Endodermal cell (in vitro differentiated cells): Measurements from ENCODE around the gene RETSAT. TPM values are rescaled to one million over a fixed set of nuclear protein-coding genes. Genes with fewer than 3 reads are reported as not detected.
"Not testable (repeated sequence)": the region's sequence is repeated elsewhere in the genome, so short reads cannot be mapped to it uniquely, and the experiment has no call there.

ENCODE experiments used
- DNase-seq: peaks from one replicate; pipeline ENCODE4 v3.0.0-alpha.2; 2017
- H3K27ac ChIP-seq: 2 replicates; pipeline ENCODE4 v1.5.1; 2013; ENCODE audit warnings: mild to moderate bottlenecking, low read depth, low read length, moderate library complexity
- H3K27me3 ChIP-seq: 2 replicates; pipeline ENCODE4 v1.6.1; 2013; ENCODE audit warnings: mild to moderate bottlenecking, low read length, moderate library complexity; ENCODE audit not compliant: insufficient read depth, control insufficient read depth, poor library complexity, severe bottlenecking
- H3K36me3 ChIP-seq: 2 replicates; pipeline ENCODE4 v1.7.0; 2013; ENCODE audit warnings: mild to moderate bottlenecking, low read length, moderate library complexity; ENCODE audit not compliant: control insufficient read depth, insufficient read depth
- H3K4me1 ChIP-seq: one replicate; pipeline ENCODE4 v1.7.0; 2013; ENCODE audit warnings: low read length; ENCODE audit not compliant: control insufficient read depth, insufficient read depth
- H3K4me3 ChIP-seq: 2 replicates; pipeline ENCODE4 v1.5.1; 2013; ENCODE audit warnings: mild to moderate bottlenecking, low read length, moderate library complexity
- H3K9ac ChIP-seq: 2 replicates; pipeline ENCODE4 v1.6.1; 2013; ENCODE audit warnings: mild to moderate bottlenecking, low read length, moderate library complexity; ENCODE audit not compliant: poor library complexity, severe bottlenecking; ENCODE audit errors: extremely low read depth
- H3K9me3 ChIP-seq: 2 replicates; pipeline ENCODE4 v1.6.1; 2013; ENCODE audit warnings: mild to moderate bottlenecking, low read length, moderate library complexity; ENCODE audit not compliant: control insufficient read depth
- H3K27ac Mint-ChIP-seq: 2 replicates; pipeline ENCODE4 v1.8.0; 2020; ENCODE audit warnings: mixed read lengths
- H3K27me3 Mint-ChIP-seq: 2 replicates; pipeline ENCODE4 v1.8.0; 2021; ENCODE audit warnings: mild to moderate bottlenecking, mixed read lengths; ENCODE audit not compliant: insufficient read depth
- H3K36me3 Mint-ChIP-seq: 2 replicates; pipeline ENCODE4 v1.8.0; 2020; ENCODE audit warnings: low read depth, mixed read lengths
- H3K4me1 Mint-ChIP-seq: 2 replicates; pipeline ENCODE4 v1.8.0; 2020; ENCODE audit warnings: mixed read lengths
- H3K4me3 Mint-ChIP-seq: 2 replicates; pipeline ENCODE4 v1.8.0; 2020; ENCODE audit warnings: mild to moderate bottlenecking, moderate library complexity, mixed read lengths
- H3K9me3 Mint-ChIP-seq: 2 replicates; pipeline ENCODE4 v1.8.0; 2020; ENCODE audit warnings: mild to moderate bottlenecking, mixed read lengths
- WGBS, 2 experiments: methylation state at CpG; one replicate each; pipeline versions ENCODE4 v1.1.5 to v1.1.7; 2013; ENCODE audit warnings: missing lambda C conversion rate in 2 of 2, mixed read lengths in 1 of 2; ENCODE audit not compliant: insufficient coverage in 1 of 2, insufficient read length in 1 of 2; 5-methylcytosine and 5-hydroxymethylcytosine counted together
- total RNA-seq, 2 donors: library from RNA; stranded (reverse); fragmentation: NEBNext Ultra II Directional in 1 of 2; extraction: Animal tissue kit (Norgen Biotek cat#: 25700) in 1 of 2; gene quantifications; 2 replicates in 1 of 2; 3 replicates in 1 of 2; pipeline ENCODE4 v1.2.1, GENCODE V29; 2021
- TF ChIP-seq, protein P1 (sequence below): fragments of 200-600 bp; sonication (generic); conservative IDR thresholded peaks from 2 replicates; pipeline ENCODE4 v1.5.0; 2021; ENCODE audit warnings: antibody characterized with exemption, mild to moderate bottlenecking

The RETSAT gene
- total RNA-seq, 2 donors from 2014 or later = 12.7 to 19.7 TPM

DNA sequence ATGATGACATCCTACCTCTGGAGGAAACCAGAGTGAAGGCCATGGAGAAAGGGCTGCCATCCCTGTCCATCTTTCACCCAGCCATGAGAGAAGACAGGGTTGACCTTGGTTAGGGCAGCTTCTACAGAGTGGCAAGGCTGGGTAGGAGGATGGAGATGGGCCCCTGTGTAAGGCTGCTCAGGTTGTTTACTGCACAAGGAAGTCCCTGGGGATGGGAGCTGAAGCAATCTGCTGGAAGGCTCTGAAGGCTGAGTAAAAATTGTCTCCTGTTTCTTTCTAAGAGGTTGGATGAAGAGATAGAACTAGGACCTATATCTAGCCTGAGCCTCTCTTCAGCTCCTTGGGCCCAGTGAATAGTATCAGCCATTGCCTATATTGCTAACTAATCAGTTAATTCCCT, 14.6 kb upstream of the RETSAT start:
- Mint-ChIP-seq H3K36me3 (peaks cover 13% of the 10 kb centered on the region), H3K4me3 (no peak overlapping the region), H3K9me3 (peaks cover 6% of the 10 kb centered on the region), H3K27me3 (no peaks in the 10 kb centered on the region), H3K27ac (no peak overlapping the region), H3K4me1 (no peaks in the 10 kb centered on the region)
- Histone ChIP-seq H3K4me3 (no peak overlapping the region), H3K27me3 (no peaks in the 10 kb centered on the region), H3K9ac (no peak overlapping the region), H3K9me3 (peaks cover 2% of the 10 kb centered on the region), H3K36me3 (no peaks in the 10 kb centered on the region), H3K27ac (no peak overlapping the region), H3K4me1 (no peaks in the 10 kb centered on the region)
- no peak for DNase-seq
- TF ChIP-seq, protein P1, sequence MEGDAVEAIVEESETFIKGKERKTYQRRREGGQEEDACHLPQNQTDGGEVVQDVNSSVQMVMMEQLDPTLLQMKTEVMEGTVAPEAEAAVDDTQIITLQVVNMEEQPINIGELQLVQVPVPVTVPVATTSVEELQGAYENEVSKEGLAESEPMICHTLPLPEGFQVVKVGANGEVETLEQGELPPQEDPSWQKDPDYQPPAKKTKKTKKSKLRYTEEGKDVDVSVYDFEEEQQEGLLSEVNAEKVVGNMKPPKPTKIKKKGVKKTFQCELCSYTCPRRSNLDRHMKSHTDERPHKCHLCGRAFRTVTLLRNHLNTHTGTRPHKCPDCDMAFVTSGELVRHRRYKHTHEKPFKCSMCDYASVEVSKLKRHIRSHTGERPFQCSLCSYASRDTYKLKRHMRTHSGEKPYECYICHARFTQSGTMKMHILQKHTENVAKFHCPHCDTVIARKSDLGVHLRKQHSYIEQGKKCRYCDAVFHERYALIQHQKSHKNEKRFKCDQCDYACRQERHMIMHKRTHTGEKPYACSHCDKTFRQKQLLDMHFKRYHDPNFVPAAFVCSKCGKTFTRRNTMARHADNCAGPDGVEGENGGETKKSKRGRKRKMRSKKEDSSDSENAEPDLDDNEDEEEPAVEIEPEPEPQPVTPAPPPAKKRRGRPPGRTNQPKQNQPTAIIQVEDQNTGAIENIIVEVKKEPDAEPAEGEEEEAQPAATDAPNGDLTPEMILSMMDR = no peak

DNA sequence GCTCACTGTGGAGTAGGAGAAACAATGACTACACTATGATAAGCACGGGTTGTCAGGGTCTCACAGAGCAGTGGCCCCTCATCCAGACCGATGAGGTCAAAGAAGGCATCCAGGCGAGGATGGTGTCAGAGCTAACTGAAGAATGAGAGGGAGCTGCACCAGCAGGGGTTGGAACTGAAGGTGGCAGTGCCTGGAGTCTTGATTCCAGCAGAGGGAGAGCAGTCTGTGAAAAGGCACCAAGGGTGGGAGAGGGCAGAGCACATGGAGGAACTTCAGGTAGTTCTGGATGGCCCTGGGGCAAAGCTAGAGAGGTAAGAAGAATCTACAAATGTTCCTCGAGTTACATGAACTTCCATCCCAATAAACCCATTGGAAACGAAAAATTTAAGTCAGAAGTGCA, 12.9 kb upstream of the RETSAT start:
- TF ChIP-seq, protein P1 = peak; percentile 35
- Mint-ChIP-seq H3K27ac (no peak overlapping the region), H3K4me3 (no peak overlapping the region), H3K27me3 (no peaks in the 10 kb centered on the region), H3K36me3 (peaks cover 19% of the 10 kb centered on the region), H3K9me3 (peaks cover 5% of the 10 kb centered on the region), H3K4me1 (no peaks in the 10 kb centered on the region)
- H3K27me3 ChIP-seq = no peaks in the 10 kb centered on the region
- no peaks in the 10 kb centered on the region for H3K4me1 ChIP-seq
- no peak overlapping the region for H3K27ac ChIP-seq
- no peak for DNase-seq
- no peaks in the 10 kb centered on the region for H3K9me3 ChIP-seq
- H3K36me3 ChIP-seq = peaks cover 2% of the 10 kb centered on the region
- H3K4me3 ChIP-seq = no peak overlapping the region
- WGBS, 2 experiments = 85 to 87% methylated on average over 5 of the region's 5 CpGs
- no peak overlapping the region for H3K9ac ChIP-seq

DNA sequence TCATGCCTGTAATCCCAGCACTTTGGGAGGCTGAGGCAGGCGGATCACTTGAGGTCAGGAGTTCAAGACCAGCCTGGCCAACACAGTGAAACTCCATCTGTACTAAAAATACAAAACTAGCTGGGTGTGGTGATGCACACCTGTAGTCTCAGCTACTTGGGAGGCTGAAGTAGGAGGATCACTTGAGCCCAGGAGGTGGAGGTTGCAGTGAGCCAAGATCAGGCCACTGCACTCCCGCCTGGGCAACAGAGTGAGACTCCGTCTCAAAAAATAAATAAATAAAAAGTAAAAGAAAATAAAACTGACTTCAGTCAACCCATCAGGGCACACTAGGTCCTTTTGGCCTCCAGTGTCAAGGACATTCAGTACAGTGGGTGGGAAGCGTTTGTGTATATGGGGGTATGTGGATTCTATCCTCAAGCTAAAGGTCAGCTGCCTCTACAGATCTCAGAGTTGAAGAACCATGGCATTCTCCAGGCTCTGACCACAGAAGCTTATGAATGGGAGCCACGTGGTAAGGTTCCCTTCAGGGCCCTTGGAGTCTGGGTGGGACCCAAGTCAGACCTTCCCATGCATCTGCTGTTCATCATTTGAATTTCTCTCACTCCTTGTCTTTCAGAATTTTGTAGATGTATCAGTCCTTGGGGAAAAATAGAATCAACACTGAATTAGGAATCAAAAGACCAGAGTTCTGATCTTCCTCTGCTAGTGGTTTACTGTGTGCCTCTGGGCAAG, 8.5 kb upstream of the RETSAT start:
- not testable (repeated sequence) for DNase-seq, H3K4me3 Mint-ChIP-seq, H3K27ac Mint-ChIP-seq, H3K27me3 Mint-ChIP-seq, H3K27me3 ChIP-seq, H3K4me1 Mint-ChIP-seq, H3K4me3 ChIP-seq, H3K9ac ChIP-seq, H3K9me3 Mint-ChIP-seq, H3K4me1 ChIP-seq, H3K27ac ChIP-seq, H3K9me3 ChIP-seq
- H3K36me3 ChIP-seq = peaks cover 19% of the 10 kb centered on the region
- 88 to 94% methylated on average over 2 to 4 of the region's 5 CpGs for WGBS, 2 experiments
- H3K36me3 Mint-ChIP-seq = peaks cover 19% of the 10 kb centered on the region

DNA sequence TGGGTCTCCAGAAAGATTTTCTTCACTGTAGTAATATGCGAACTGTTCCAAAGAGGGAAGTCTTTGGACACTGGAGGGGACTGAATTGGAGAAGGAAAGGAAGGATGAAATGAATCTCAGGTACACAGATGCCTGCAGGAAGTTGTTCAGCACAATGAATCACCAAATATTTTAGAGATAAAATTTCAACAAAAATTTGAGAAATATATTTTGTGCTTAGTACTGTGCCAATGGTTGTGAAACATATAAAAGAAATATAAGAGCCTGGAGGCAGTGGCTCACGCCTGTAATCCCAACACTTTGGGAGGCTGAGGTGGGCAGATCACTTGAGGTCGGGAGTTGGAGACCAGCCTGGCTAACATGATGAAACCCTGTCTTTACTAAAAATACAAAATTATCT, 3.4 kb upstream of the RETSAT start:
- H3K27me3 Mint-ChIP-seq = peaks cover 2% of the 10 kb centered on the region
- DNase-seq = no peak
- Histone ChIP-seq H3K9me3 (no peaks in the 10 kb centered on the region), H3K27me3 (no peaks in the 10 kb centered on the region), H3K4me3 (no peak overlapping the region), H3K9ac (no peak overlapping the region), H3K36me3 (peaks cover 25% of the 10 kb centered on the region), H3K27ac (no peak overlapping the region), H3K4me1 (peaks cover 8% of the 10 kb centered on the region)
- H3K4me1 Mint-ChIP-seq = peaks cover 21% of the 10 kb centered on the region
- WGBS, 2 experiments = 93 to 100% methylated on average over 3 of the region's 3 CpGs
- peaks cover 2% of the 10 kb centered on the region for H3K9me3 Mint-ChIP-seq
- H3K27ac Mint-ChIP-seq = no peak overlapping the region
- TF ChIP-seq, protein P1 = no peak
- peaks cover 13% of the 10 kb centered on the region for H3K36me3 Mint-ChIP-seq
- no peak overlapping the region for H3K4me3 Mint-ChIP-seq
